Testis (tissue), 2 donors: ENCODE measurements around the gene HHATL.

Experiments used
- POLR2A ChIP-seq: fragments of 450-650 bp; IDR thresholded peaks from one replicate; pipeline ENCODE4 v1.6.1; 2017; ENCODE audit warnings: antibody characterized with exemption, mild to moderate bottlenecking, moderate library complexity
- TF ChIP-seq, protein P1 (sequence below), 3 experiments: fragments of 450-650 bp in 2 of 3; fragments of 200-600 bp in 1 of 3; sonication (generic) in 1 of 3; IDR thresholded peaks; one replicate each; pipeline ENCODE4 v1.5.1; 2016 to 2019; ENCODE audit warnings: antibody characterized with exemption in 3 of 3, mild to moderate bottlenecking in 2 of 3, moderate library complexity in 1 of 3

DNA sequence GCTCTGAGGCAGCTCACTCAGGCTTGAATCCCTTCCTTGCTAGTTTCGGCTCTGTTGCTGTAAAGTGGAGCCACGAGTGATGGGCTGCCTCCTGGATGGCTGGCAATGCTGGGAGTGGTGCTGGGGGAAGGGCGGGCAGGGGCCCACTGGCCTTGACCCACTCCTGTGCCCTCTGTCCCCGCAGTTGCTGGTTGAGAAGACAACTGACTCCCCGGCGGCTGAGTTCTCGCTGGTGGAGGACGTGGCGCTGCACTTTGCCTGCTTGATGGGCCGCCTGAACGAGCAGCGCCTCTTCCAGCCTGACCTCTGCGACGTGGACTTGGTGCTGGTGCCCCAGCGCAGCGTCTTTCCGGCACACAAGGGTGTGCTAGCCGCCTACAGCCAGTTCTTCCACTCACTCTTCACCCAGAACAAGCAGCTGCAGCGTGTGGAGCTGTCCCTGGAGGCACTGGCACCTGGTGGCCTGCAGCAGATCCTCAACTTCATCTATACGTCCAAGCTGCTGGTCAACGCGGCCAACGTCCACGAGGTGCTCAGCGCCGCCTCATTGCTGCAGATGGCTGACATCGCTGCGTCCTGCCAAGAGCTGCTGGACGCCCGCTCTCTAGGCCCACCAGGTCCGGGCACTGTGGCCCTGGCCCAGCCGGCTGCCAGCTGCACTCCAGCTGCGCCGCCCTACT lies 44.4 kb downstream of the HHATL start:
- TF ChIP-seq, protein P1, sequence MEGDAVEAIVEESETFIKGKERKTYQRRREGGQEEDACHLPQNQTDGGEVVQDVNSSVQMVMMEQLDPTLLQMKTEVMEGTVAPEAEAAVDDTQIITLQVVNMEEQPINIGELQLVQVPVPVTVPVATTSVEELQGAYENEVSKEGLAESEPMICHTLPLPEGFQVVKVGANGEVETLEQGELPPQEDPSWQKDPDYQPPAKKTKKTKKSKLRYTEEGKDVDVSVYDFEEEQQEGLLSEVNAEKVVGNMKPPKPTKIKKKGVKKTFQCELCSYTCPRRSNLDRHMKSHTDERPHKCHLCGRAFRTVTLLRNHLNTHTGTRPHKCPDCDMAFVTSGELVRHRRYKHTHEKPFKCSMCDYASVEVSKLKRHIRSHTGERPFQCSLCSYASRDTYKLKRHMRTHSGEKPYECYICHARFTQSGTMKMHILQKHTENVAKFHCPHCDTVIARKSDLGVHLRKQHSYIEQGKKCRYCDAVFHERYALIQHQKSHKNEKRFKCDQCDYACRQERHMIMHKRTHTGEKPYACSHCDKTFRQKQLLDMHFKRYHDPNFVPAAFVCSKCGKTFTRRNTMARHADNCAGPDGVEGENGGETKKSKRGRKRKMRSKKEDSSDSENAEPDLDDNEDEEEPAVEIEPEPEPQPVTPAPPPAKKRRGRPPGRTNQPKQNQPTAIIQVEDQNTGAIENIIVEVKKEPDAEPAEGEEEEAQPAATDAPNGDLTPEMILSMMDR (IDR thresholded peaks at IDR 0.05), result no peak
- TF ChIP-seq POLR2A, result no peak
